Stimulated activated CD8-positive, alpha-beta memory T cell treated with anti-CD3 and anti-CD28 coated beads, Interleukin-7, amount 100 ng/mL, for 24 hours (primary cell): ENCODE results near the gene NELL2.
"Not testable (repeated sequence)": the region's sequence is repeated elsewhere in the genome, so short reads cannot be mapped to it uniquely, and the experiment has no call there.

Experiments
- DNase-seq: peaks from one replicate; pipeline ENCODE4 v3.0.0-alpha.2; 2020; ENCODE audit warnings: low read depth

The NELL2 gene

DNA sequence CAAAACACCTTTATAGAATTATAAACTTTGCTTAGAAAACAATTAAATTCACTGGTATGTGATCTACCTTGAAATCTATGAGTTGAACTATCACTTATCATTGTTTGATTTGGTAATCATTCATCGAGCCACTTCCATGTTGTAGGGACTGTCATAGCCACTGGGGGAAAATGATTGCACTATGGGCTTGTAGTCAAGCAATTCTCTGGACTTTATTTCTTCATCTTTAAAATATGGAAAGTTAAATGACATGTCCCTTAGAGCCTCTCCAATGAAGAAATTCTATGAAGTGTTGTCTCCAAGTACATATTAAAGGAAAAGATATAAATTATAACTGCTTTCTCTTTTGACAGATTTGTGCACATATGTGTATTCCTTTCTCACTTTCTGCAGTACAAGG lies 97.3 kb downstream of the NELL2 start:
- no peak for DNase-seq

DNA sequence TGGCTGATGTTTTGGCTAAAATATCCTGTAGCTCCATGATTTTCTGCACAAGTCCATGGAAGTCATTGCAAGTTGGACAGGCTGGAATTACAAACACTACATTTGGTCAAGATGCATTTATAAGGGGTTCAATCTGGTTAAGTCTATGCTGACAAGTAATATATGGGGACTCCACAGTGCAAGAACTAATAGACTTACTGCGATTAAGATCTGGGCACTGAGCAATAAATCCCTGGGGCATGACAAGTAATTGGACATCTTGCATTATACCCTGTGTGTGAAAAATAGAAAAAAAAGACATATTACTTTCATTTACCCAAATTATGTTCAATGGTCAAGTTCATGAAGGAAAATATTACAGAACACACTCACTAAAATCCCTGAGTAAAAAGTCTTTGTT lies 99.1 kb downstream of the NELL2 start:
- DNase-seq = no peak

DNA sequence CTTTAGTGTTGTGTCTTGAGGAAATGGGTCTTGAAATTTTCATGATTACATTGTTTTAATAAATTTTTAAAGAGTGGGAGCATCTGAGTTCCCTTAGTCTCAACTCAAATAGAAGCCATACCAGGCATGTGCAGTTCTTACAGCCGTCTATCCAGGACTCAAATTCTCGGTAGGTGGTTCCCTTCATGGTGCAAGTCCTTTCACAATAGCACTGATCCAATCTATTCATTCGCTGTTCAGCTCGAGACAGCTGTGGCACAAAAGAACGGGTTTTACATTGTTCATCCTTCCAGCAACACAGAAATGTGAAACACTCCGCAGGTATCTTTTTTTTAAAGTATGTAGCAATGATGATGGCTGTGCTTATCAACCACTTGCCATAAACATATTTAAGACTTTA lies 100.2 kb downstream of the NELL2 start:
- no peak for DNase-seq

DNA sequence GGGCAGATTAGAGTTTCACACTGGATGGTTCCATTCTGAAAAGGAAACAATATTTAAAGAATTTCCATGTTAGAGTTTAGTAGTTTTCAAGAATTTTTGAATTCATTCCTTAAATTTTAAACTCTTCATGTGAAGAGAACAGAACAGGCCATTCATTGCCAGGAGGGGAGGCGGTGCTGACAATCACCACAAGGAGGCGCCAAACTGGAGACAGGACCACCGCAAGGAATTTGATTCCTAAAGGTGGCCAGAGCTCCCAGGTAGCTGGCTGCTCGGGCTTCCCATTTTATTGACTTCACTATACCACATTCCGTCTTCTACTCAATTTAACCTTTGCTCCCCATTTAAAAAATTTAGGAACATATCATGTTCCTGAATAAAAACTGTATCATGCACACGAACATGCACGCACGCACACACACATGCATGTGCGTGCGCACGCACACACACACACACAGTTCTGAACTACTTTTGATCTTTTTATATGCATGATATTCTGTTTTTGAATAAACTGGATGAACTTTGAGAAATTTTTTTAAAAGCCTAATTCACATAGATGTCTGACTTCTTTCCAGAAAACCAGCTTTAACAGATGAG lies 101.2 kb downstream of the NELL2 start:
- peak; percentile 46 for DNase-seq

DNA sequence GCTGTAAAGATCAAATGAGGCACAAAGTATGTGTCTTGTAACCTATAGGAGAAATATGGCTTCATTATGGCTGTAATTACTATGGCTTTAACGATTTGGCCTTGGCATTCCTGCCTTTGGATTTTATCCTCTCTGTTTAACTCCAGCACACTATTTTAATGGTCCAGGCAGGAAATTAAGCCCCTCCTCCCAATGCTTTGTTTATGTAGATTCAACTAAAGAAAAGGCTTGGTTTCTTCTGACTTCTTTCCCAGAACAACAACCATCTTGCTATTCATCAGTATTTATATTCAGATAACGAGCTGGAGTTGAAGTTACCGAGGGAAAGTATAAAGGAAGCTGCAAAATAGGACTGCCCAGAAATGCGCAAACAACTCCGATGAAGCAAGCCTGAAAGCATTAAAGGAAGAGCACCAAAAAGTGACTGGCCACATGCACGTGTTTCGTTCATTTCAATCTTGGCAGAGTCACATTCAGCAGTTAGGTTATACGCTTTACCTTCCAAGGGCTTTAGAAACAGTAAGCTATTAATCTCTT lies 104.6 kb downstream of the NELL2 start:
- no peak for DNase-seq

DNA sequence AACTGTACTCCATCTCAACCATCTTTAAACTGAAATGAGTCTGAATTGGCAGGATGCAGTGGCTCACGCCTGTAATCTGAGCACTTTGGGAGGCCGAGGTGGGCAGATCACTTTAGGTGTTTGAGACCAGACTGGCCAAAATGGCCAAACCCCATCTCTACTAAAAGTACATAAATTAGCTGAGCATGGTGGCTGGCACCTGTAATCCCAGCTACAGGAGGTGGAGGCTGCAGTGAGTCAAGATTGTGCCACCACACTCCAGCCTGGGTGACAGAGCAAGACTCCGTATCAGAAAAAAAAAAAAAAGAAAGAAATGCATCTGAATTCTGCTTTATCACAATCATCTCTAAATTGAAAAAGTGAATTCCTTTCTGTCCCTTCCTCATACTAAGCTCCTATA lies 110.3 kb downstream of the NELL2 start:
- no peak for DNase-seq

DNA sequence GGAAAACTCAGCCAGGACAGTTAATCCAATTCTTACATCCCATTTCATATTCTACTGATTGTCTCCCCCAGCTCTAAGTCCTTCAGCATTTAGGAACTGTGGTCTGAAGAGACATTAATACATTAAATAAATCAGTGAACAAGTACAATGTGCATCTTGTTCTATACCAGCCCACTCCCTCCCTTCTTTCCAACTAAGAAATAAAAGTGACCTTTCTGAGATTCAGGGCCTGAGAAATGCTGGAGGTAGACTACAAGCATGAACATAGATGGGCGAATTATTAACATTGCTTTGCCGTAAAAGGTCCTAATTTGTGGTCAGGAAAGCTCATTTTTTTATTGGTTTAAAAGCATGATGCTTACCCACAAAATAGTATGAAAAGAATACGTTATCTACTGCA lies 113.1 kb downstream of the NELL2 start:
- no peak for DNase-seq

DNA sequence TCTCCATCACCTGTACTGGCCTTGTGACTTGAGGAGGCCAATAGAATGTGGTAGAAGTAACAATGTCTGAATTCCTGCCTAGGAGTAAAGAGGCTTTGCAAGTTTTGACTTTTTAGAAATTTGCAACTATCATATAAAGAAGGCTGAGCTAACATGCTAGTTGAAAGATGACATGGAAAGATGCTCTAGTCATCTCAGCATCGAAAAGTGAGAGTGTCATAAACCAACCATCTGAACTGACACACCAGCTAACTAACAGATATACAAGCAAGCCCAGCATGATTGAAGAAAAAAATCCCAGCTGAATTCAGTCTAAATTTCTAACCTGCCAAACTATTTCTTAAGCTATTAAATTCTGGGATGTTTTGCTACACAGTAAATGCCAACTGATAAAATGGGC lies 116.8 kb downstream of the NELL2 start:
- no peak for DNase-seq

DNA sequence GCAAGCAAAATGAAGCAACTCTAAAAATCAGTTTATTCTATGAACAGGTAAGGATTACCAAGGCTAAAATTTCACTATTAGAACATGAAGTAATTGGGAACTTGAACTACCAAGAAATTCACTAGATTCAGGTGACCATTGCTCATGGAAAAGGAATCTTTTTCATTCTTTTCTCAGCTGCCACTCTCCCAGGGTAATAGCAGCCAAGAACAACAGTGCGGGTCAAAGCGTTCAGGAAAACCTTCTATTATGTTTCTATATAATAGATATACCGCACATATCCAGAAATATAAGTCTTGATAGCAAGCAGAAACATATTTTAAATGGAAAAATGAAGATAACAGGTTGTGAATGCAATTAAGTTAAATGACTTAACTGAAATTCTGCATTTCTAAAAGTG lies 125.6 kb downstream of the NELL2 start:
- DNase-seq = no peak

DNA sequence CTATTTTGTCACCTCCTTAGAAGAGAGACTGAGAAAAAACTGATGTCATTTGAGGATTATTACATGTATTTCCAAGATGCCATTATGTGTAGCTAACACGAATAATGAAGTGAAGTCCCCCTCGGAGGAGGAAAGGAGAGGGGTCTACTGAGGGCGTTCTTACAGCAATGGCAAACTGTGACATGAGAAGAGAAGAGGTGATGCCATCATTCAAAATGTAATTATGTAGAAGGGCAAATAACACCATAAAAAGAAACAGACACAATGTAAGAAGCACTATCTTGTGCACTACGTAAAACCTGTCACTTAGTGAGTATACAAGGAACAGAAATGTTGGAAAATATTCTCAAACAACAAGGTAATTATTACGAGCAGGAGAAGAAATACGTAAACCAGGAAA lies 126.5 kb downstream of the NELL2 start:
- no peak for DNase-seq

DNA sequence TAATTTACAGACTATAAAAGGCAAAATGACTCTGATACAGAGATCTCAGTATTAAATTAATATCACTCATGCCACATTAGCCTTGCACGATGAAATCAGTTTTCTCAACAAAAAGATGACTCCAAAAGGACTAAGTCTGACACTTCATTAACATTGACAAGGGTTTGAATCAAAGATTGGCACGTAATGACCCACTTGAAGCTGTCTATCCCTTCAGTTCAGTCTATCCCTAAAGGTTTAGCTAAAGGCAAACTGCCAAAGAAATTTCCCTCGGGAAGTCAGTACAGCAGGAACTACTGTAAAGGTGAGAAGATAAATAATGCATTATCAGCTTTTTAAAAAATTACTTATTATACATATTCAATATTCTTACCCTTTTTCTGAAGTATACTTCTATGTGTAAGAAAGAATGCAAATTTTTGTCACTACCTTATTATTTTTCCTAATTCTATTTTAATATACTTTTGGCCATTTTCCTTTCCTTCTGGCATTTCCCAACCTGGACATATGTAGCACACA lies 127.1 kb downstream of the NELL2 start:
- no peak for DNase-seq

DNA sequence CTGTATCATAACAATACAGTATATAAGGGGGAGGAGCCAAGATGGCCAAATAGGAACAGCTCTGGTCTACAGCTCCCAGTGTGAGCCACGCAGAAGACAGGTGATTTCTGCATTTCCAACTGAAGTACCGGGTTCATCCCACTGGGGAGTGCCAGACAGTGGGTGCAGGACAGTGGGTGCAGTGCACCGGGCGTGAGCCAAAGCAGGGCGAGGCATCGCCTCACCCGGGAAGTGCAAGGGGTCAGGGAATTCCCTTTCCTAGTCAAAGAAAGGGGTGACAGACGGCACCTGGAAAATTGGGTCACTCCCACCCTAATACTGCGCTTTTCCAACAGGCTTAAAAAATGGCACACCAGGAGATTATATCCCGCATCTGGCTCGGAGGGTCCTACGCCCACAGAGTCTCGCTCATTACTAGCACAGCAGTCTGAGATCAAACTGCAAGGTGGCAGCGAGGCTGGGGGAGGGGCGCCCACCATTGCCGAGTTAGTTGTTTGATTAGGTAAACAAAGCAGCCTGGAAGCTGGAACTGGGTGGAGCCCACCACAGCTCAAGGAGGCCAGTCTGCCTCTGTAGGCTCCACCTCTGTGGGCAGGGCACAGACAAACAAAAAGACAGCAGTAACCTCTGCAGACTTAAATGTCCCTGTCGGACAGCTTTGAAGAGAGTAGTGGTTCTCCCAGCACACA lies 134.7 kb downstream of the NELL2 start:
- not testable (repeated sequence) for DNase-seq

DNA sequence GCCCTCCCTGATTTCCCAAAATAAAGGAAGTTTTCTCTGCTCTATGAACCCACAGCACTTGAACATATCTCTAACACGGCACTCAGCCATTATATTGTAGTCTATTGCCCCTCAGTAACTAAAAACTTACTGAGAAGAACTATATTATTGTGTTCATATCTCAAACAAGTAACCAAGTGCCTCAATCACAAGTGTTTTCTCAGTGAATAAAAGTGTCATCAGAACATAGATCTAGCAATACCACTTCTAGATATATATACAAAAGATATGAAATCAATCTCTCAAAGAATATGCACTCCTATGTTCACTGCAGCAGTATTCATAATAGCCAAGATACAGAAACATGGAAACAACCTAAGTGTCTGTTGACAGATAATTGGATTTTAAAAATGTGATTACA lies 138.1 kb downstream of the NELL2 start:
- no peak for DNase-seq

DNA sequence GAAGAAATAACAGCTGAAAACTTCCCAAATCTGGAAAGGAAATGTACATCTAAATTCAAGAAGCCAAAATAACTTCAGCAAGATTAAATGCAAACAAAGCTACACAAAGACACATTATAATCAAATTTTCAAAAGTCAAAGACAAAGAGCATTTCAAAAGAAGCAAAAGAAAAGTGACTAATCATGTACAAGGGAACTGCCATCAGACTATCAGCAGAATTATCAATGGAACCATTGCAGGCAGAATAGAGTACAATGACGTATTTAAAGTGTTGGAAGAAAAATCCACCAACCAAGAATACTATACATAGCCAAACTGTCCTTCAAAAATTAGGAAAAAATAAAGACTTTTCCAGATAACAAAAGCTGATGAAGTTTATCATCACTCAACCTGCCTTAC lies 147.5 kb downstream of the NELL2 start:
- DNase-seq = no peak

DNA sequence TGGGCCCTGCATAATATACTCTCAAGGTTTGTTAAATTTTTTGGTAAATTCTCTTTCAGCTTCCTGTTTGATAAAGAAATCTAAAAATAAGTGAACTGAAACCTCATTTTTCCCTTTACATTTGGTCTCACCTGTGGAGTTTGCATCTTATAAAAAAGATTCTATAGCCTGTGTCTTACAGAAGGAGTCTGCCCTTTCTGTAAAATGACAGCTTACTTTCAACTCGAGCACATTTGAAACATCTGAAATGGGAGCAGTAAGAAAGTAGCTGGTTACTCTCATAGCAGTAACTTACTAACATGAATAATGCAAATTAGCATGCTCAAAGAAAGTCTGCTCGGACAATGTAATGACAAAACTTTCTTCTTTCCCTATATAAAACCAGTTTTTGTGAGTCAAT lies 155.8 kb downstream of the NELL2 start:
- DNase-seq = no peak

DNA sequence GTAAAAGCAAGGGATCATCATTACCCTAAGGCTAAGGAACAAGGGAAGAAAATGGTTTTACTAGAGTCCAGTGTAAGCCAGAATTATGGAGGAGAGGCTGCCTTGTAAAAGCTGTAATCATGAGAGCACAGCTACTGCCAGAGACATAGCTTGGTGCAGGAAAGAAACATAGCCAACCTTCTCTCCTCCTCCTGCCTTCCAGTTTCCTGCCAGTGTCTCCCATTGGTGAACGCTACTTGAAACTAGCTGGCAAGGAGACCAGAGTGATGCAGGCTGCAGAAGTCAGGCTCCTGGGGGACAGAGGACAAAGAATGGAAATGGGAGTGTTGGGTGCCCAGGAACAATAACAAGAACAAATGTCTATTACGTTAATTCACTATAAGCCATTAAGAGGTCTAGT lies 158.5 kb downstream of the NELL2 start:
- no peak for DNase-seq

DNA sequence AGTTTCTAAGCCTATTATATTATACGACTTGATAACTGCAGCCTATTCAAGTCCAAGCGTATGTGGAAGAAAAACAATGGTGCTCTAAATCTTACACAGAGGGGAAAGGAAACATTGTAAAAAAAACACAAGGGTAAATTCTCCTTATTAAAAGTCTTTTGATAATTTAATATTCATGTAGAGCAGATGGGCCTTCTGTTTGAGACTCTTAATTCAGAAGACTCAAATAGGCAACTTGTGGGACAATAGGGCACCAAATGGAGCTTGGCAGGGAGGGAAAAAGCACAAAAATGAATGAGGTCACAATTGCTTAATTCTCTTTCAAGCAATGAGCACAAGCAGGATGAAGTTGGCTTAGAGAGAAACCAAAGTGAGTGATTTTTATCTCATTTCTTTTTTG lies 159.4 kb downstream of the NELL2 start:
- no peak for DNase-seq

DNA sequence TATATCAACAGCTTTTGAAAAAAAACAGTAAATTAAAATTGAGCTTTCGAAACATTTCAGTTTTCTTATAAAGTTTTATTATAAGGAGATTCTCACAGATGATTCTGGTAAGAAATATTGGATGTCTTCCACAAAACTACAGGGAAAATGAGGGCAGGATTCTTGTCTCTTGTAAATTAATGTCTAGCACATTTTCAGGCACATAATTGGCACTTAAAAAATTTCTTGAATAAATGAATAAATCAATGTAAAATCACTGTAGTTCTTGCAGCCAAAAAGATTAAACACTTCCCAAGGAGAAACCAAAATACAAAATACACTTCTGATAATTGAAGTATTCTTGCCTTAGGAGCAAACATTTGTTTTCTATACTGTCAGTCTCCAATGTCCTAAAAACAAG lies 164.4 kb downstream of the NELL2 start:
- no peak for DNase-seq

DNA sequence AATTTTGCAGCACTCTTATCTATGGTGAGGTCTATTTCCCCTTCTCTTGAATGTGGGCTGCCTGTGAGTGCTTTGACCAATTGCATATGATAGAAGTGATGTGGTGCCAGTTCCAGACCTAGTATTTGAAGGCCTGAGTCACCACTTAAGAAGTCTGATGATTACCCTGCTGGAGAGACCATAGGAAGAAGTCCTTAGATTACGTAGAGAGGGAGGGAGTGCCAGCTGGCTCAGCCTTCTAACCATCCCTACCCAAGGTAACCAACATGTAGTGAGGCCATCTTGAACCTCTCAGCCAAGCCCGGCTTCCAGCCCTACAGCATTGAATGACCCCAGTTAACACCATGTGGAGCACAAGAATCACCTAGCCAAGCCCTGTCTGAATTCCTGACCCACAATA lies 166.9 kb downstream of the NELL2 start:
- DNase-seq = no peak

DNA sequence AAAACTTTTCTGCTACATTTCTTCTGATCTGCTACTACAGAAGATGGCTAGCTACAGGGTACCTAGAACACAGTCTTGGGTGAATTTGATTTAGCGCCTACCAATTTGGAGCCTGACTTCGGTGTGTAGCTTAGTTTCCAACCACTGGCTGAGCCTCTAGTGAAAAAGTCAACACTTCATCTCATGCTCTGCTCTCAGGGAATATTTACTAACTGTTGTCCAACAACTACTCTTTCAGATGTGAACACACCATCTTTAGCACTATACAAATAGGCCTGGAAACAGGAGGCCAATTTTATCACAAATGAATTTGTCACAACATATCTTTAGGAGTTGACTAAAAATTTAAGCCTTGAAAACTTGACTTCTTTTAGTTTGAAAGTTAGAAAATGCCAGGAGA lies 167.9 kb downstream of the NELL2 start:
- no peak for DNase-seq

DNA sequence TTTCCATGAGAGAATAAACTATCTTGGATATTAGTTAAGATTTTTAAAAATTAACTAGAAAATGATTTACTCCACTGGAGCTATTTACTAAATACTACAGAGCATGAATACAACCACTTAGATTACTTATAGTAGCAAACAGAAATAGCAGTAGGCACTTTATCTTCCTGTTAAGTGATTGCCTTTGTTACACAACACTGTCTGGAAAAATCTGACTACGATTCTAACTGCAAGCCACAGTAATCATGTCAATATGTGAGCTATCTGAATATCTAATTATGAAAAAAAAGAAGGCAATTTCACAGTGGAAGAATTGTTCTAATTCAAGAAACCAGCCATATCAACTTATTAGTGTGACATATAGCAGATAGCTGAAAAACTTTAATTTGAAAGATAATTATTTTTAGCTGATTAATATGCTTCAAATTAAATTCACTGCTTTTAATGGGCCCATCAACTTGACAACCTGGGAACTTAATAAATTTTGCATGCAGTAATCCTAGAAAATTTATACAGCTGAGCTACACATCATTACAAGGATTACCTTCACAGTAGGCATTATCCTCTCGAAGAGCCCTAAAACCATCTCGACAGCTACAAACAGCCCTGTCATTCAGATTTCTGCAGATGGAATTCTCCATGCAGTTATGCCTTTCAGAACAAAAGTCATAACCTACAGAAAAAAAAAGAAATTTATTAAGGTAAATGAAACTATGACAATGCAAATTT lies 172.8 kb downstream of the NELL2 start:
- DNase-seq = no peak

DNA sequence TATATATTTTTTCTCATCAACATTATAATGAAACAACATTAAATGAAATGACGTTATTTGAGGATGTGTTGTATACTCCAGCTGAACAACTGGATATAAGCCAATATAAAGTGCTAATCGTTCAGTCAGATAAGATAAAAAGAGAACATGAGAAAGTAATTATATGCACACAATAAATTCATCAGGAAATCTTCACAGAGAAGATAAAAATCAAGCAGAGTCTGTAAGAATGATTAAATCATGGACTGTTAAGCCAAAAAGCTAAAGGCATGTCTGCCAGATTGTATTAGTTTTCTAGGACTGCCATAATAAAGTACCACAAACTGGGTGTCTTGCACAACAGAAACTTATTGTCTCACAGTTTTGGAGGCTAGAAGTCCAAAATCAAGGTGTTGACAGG lies 178.6 kb downstream of the NELL2 start:
- DNase-seq = no peak

DNA sequence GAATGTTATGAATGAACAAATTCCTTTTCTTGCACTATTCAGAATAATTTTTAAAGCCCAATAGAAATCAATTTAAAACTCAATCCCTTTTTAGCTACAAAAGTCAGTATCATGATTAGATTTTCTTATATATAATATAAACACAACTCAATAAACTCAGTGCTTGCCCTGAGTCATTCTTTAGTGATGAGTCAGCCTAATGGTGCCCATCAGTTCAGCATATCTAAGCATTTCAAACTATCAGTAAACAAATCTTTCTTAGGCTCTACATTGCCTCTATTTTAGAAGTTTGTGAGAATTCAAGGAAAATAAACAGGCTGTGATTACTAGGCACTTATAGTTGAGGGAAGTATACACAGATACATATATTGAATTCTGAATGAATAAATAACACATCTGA lies 179.6 kb downstream of the NELL2 start:
- no peak for DNase-seq
